Hepatocyte (in vitro differentiated cells): ENCODE data around the gene DCAF6.

ENCODE experiments used
- CTCF ChIP-seq: fragments of 200-600 bp; sonication (generic); IDR thresholded peaks from 2 replicates; pipeline ENCODE4 v1.5.1; 2016; ENCODE audit warnings: antibody characterized with exemption, mild to moderate bottlenecking; ENCODE audit not compliant: poor library complexity
- EZH2 ChIP-seq: fragments of 200-600 bp; sonication (generic); IDR thresholded peaks from 2 replicates; pipeline ENCODE4 v1.6.1; 2016; ENCODE audit warnings: antibody characterized with exemption, mild to moderate bottlenecking, borderline replicate concordance
- EZH2phosphoT487 ChIP-seq: fragments of 200-600 bp; sonication (generic); IDR thresholded peaks from one replicate; pipeline ENCODE4 v1.6.1; 2018; ENCODE audit warnings: antibody characterized with exemption, mild to moderate bottlenecking, low read depth, moderate library complexity; ENCODE audit not compliant: unreplicated experiment, severe bottlenecking

- TF ChIP-seq CTCF: no peak
- TF ChIP-seq EZH2: no peak
- TF ChIP-seq EZH2phosphoT487: no peak
Measured at GRCh38 chr1:167924102-167924501, 12.4 kb upstream of the DCAF6 start.
